Stimulated activated naive CD8-positive, alpha-beta T cell treated with anti-CD3 and anti-CD28 coated beads, Interleukin-15, amount 100 ng/mL, for 72 hours (primary cell): Measurements from ENCODE around the gene FFAR1.
A peak's percentile ranks its signal among the peaks of the same experiment; 100 is the strongest.

ENCODE experiments used
- ATAC-seq: fragments of 150-1000 bp; cut with Tn5 transposase; 2 replicates; pipeline ENCODE4 v1.10.0; 2021; ENCODE audit warnings: mild to moderate bottlenecking, moderate library complexity
- DNase-seq, 2 donors: peaks; one replicate each; pipeline ENCODE4 v3.0.0; 2021 to 2022
- H3K27ac Mint-ChIP-seq, 2 donors: one replicate each; pipeline ENCODE4 v1.8.0; 2022; ENCODE audit warnings: mild to moderate bottlenecking in 2 of 2, mixed read lengths in 2 of 2, moderate library complexity in 2 of 2
- H3K27me3 Mint-ChIP-seq: one replicate; pipeline ENCODE4 v1.8.0; 2022; ENCODE audit warnings: mixed read lengths
- H3K4me1 Mint-ChIP-seq: one replicate; pipeline ENCODE4 v1.8.0; 2022; ENCODE audit warnings: mild to moderate bottlenecking, mixed read lengths
- H3K4me3 Mint-ChIP-seq, 2 donors: one replicate each; pipeline ENCODE4 v1.8.0; 2022; ENCODE audit warnings: mild to moderate bottlenecking in 2 of 2, mixed read lengths in 2 of 2, moderate library complexity in 1 of 2
- H3K9me3 Mint-ChIP-seq, 2 donors: one replicate each; pipeline ENCODE4 v1.8.0; 2022; ENCODE audit warnings: mixed read lengths in 2 of 2

The FFAR1 gene

GRCh38 chr19:35328851-35329285 lies 18.8 kb upstream of the FFAR1 start, which contains the start of gene CD22:
CD22 (plus strand) TSS chr19:35329187; CDS start chr19:35332041, 2,854 bp downstream.
- H3K4me1 Mint-ChIP-seq: peaks cover 39% of the 10 kb centered on the region
- peak in 1 of 2 donors; percentile 41 for DNase-seq
- ATAC-seq: peak; percentile 81
- peak within 1 kb of the TSS; percentile 32 to 90 for H3K27ac Mint-ChIP-seq
- H3K27me3 Mint-ChIP-seq: peaks cover 16% of the 10 kb centered on the region
- no peaks in the 10 kb centered on the region for H3K9me3 Mint-ChIP-seq
- H3K4me3 Mint-ChIP-seq: peak within 1 kb of the TSS; percentile 32 to 69

- Mint-ChIP-seq H3K4me1 (peaks cover 44% of the 10 kb centered on the region), H3K9me3 (no peaks in the 10 kb centered on the region), H3K27me3 (peaks cover 16% of the 10 kb centered on the region), H3K4me3 (peak overlapping the region; percentile 32 to 69), H3K27ac (peak overlapping the region in 1 of 2 donors; percentile 90)
- ATAC-seq (peak; percentile 17), DNase-seq (no peak)
Observed at GRCh38 chr19:35329323-35329722, 18.4 kb upstream of the FFAR1 start.

GRCh38 chr19:35330475-35330874 lies 17.2 kb upstream of the FFAR1 start:
- H3K27ac Mint-ChIP-seq: peak overlapping the region in 1 of 2 donors; percentile 67
- H3K4me3 Mint-ChIP-seq: peak overlapping the region in 1 of 2 donors; percentile 56
- H3K4me1 Mint-ChIP-seq: peaks cover 53% of the 10 kb centered on the region
- no peaks in the 10 kb centered on the region for H3K9me3 Mint-ChIP-seq
- no peak for DNase-seq
- peaks cover 16% of the 10 kb centered on the region for H3K27me3 Mint-ChIP-seq
- ATAC-seq: no peak

GRCh38 chr19:35331551-35332214 lies 16.0 kb upstream of the FFAR1 start:
- H3K4me1 Mint-ChIP-seq: peaks cover 53% of the 10 kb centered on the region
- DNase-seq: no peak
- H3K9me3 Mint-ChIP-seq: no peaks in the 10 kb centered on the region
- H3K27ac Mint-ChIP-seq: no peak overlapping the region
- no peak overlapping the region for H3K4me3 Mint-ChIP-seq
- H3K27me3 Mint-ChIP-seq: peaks cover 8% of the 10 kb centered on the region
- ATAC-seq: no peak

GRCh38 chr19:35332817-35333216 lies 14.9 kb upstream of the FFAR1 start:
- no peaks in the 10 kb centered on the region for H3K9me3 Mint-ChIP-seq
- H3K27ac Mint-ChIP-seq: peak overlapping the region in 1 of 2 donors; percentile 8
- H3K4me3 Mint-ChIP-seq: peak overlapping the region; percentile 54 to 61
- peaks cover 50% of the 10 kb centered on the region for H3K4me1 Mint-ChIP-seq
- H3K27me3 Mint-ChIP-seq: peaks cover 8% of the 10 kb centered on the region
- DNase-seq: no peak
- ATAC-seq: peak; percentile 79

GRCh38 chr19:35334144-35334753 lies 13.5 kb upstream of the FFAR1 start:
- peaks cover 37% of the 10 kb centered on the region for H3K4me1 Mint-ChIP-seq
- H3K27ac Mint-ChIP-seq: peak overlapping the region in 1 of 2 donors; percentile 70
- no peak for DNase-seq

GRCh38 chr19:35336166-35336955 lies 11.3 kb upstream of the FFAR1 start:
- H3K4me3 Mint-ChIP-seq: no peak overlapping the region
- peaks cover 31% of the 10 kb centered on the region for H3K4me1 Mint-ChIP-seq
- H3K9me3 Mint-ChIP-seq: no peaks in the 10 kb centered on the region
- H3K27me3 Mint-ChIP-seq: peaks cover 2% of the 10 kb centered on the region
- no peak for ATAC-seq
- peak overlapping the region; percentile 2 to 76 for H3K27ac Mint-ChIP-seq
- no peak for DNase-seq

More at GRCh38 chr19:35334144-35334753, 13.5 kb upstream of the FFAR1 start:
- Mint-ChIP-seq H3K4me3 (peak overlapping the region in 1 of 2 donors; percentile 40), H3K27me3 (peaks cover 8% of the 10 kb centered on the region), H3K9me3 (no peaks in the 10 kb centered on the region)
- ATAC-seq: no peak

GRCh38 chr19:35337097-35337983 lies 10.4 kb upstream of the FFAR1 start:
- ATAC-seq: no peak
- Mint-ChIP-seq H3K4me1 (peaks cover 30% of the 10 kb centered on the region), H3K4me3 (no peak overlapping the region), H3K9me3 (no peaks in the 10 kb centered on the region), H3K27me3 (peaks cover 5% of the 10 kb centered on the region), H3K27ac (peak overlapping the region; percentile 21 to 55)
- DNase-seq: no peak

- no peak for ATAC-seq
- no peak for DNase-seq
- H3K9me3 Mint-ChIP-seq: no peaks in the 10 kb centered on the region
- peaks cover 24% of the 10 kb centered on the region for H3K4me1 Mint-ChIP-seq
- H3K27me3 Mint-ChIP-seq: peaks cover 7% of the 10 kb centered on the region
- no peak overlapping the region for H3K4me3 Mint-ChIP-seq
- peak overlapping the region in 1 of 2 donors; percentile 21 for H3K27ac Mint-ChIP-seq
Observed at GRCh38 chr19:35337984-35338296, 9.8 kb upstream of the FFAR1 start.

- ATAC-seq: no peak
- no peak overlapping the region for H3K4me3 Mint-ChIP-seq
- no peak for DNase-seq
- H3K9me3 Mint-ChIP-seq: no peaks in the 10 kb centered on the region
- peaks cover 7% of the 10 kb centered on the region for H3K27me3 Mint-ChIP-seq
- no peak overlapping the region for H3K27ac Mint-ChIP-seq
- H3K4me1 Mint-ChIP-seq: peaks cover 2% of the 10 kb centered on the region
Observed at GRCh38 chr19:35340431-35340830, 7.3 kb upstream of the FFAR1 start.

- Mint-ChIP-seq H3K4me3 (no peak overlapping the region), H3K27me3 (peaks cover 7% of the 10 kb centered on the region), H3K27ac (peak overlapping the region in 1 of 2 donors; percentile 56), H3K9me3 (no peaks in the 10 kb centered on the region), H3K4me1 (peaks cover 8% of the 10 kb centered on the region)
- ATAC-seq (no peak), DNase-seq (no peak)
Observed at GRCh38 chr19:35341006-35341405, 6.7 kb upstream of the FFAR1 start.

- DNase-seq: no peak
- Mint-ChIP-seq H3K4me1 (peaks cover 15% of the 10 kb centered on the region), H3K9me3 (no peaks in the 10 kb centered on the region), H3K4me3 (no peak overlapping the region), H3K27ac (peak overlapping the region in 1 of 2 donors; percentile 13), H3K27me3 (peaks cover 7% of the 10 kb centered on the region)
- ATAC-seq: no peak
Observed at GRCh38 chr19:35341565-35342225, 6.0 kb upstream of the FFAR1 start.

- H3K27ac Mint-ChIP-seq: peak overlapping the region in 1 of 2 donors; percentile 49
- ATAC-seq (no peak), DNase-seq (no peak)
- no peaks in the 10 kb centered on the region for H3K9me3 Mint-ChIP-seq
- peaks cover 22% of the 10 kb centered on the region for H3K4me1 Mint-ChIP-seq
- H3K27me3 Mint-ChIP-seq: peaks cover 7% of the 10 kb centered on the region
- H3K4me3 Mint-ChIP-seq: no peak overlapping the region
Observed at GRCh38 chr19:35342430-35342829, 5.3 kb upstream of the FFAR1 start.

GRCh38 chr19:35344511-35345031 lies 3.1 kb upstream of the FFAR1 start:
- H3K9me3 Mint-ChIP-seq: no peaks in the 10 kb centered on the region
- peak in 1 of 2 donors; percentile 8 for DNase-seq
- peaks cover 43% of the 10 kb centered on the region for H3K4me1 Mint-ChIP-seq
- H3K27ac Mint-ChIP-seq: no peak overlapping the region
- H3K27me3 Mint-ChIP-seq: peaks cover 11% of the 10 kb centered on the region
- no peak for ATAC-seq
- H3K4me3 Mint-ChIP-seq: no peak overlapping the region
